CD4-positive, alpha-beta T cell treated with Interleukin-1 beta for 1 hour (primary cell): ENCODE data around the gene NELFA.

ENCODE experiments used
- DNase-seq, 2 donors: peaks; one replicate each; pipeline ENCODE4 v3.0.0-alpha.2; 2020 to 2022

The NELFA gene

DNA sequence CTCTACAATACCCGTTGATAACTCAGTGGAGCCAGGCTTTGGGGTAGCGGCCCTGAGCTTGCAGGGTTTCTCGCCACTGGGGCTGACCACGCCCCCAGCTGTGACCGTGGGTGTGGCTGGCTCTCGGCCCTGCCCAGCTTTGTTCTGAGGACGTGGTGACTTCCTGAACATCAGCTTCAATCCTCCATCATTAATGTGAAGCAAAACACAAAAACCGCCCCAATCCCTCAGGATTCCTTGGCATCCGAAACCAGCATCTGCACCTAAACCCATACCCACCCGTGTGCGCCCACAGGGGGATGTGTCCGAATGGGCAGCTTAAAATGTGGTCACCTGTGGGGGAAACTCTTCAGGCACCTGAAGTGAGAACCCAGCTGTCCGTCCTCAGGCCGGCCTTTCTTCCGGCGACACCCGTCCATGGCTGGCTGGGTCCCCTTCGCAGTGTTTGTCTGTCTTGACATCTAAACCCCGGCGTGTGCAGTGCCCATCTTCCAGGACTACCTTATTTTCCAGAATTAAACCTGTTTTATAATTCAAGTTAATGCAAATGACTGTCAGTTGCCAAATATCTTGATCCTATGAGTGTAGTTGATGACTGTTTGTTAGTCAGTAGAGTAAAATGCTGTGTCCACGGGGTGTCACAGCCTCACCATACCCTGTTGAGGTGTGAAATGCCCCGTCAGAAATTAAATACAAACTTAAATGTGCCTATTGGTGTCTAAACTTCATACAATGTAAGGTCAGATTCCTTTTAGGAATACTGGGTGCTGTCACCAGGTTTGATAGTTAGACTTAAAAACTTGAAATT, 27.3 kb downstream of the NELFA start:
- peak in 1 of 2 donors; percentile 5 for DNase-seq

DNA sequence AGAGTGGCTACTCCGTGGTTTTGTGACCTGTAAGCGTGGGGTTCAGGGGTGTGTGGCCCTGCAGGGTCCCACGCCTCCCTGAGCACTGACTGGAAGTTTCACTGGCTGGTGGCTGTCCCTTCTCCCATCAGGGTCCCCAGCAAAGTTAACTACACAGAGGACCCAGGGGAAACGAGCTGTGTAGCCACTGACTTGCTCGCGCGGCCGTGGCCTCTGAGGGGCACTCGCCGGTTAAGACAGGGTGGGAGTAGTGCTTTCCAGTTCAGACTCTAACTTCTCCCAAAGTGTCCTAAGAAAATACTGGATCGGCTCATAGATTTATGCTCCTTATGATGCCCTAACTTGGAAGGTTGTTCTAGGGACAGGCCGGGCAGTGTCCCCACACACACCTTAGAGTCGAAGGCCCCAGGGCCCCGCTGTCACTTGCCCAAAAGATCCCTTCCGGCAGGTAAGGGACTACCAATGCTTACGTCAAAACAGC, 28.2 kb downstream of the NELFA start:
- DNase-seq: no peak

DNA sequence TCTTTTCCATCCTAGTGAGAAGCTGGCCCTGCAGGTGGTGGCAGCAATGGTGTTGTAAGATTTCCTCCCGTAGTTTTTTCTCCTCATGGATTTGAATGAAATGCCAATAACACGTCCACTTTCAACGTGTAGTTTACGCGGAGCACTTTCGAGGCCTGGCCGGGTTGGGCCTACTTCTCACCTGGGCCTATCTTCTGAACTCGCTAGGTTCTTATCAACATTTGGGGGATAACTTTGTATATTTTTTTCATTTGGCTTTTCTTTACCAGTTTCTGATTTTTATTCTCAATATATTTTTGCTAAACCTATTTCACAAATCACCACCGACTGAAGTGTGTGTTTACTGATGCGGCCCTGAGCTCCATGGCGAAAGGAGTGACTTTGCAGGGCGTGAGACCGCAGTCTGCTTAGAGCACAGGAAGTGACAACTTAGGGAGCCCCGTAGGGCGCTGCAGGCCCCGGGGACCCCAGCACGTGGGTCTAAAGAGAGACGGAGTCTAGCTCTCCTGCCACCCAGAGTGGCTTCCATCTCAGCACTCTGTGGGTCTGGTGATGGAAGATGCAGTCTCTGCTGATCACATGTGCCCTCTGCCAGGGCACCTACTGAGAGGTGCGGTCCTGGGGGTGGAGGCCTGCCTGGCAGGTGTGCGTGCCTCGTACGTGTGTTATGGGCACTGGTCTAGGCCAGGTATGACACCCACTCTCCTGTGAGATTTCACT, 29.1 kb downstream of the NELFA start:
- DNase-seq: no peak

DNA sequence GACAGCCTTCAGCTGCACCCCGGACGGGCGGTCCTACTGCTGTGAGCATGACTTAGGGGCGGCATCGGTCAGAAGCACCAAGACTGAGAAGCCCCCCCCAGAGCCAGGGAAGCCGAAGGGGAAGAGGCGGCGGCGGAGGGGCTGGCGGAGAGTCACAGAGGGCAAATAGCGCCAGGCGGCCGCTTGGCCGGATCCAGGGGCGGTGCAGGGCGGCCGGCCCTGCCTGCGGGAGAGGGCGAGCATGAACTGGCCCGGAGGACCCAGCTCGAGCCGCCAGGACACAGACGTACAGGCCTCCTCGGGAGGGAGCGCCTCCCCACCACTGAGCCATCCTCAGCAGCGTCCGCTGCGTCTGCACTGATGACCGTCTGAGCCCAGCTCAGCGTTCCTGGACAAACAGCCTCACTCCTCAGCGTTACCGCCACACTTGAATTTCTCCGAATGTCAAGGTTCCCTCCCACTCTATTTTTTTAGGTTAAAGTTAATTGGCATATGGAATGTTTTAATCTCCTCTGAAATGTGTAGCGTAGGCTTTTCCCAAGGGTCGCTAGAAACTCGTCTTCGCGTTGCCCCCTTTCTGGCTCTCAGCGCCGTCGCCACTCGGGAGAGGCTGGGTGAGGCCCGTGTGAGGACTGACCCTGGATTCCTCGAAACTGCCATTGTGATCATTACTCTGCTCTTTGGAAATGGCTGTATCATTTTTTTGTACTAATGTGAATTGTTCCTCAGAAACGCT, 29.9 kb downstream of the NELFA start:
- no peak for DNase-seq

DNA sequence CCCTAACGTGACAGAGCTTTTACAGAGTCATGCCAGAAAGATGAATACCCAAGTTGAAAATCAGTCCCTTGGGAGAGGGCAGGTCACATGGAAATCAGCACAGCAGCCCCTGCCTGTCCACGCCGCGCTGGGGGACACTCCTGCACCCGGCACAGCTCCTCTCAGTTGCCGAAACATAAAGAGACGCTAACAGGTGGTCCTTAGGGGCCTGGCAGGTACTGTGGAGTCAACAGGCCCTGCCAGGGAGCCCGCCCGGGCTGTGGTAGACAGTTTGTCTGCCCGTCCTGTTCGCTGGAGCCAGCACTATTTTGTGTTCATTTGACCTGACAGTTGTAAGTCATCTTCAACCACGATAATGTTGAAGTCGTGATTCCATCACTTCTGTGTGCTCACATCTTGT, 30.5 kb downstream of the NELFA start:
- DNase-seq: no peak

DNA sequence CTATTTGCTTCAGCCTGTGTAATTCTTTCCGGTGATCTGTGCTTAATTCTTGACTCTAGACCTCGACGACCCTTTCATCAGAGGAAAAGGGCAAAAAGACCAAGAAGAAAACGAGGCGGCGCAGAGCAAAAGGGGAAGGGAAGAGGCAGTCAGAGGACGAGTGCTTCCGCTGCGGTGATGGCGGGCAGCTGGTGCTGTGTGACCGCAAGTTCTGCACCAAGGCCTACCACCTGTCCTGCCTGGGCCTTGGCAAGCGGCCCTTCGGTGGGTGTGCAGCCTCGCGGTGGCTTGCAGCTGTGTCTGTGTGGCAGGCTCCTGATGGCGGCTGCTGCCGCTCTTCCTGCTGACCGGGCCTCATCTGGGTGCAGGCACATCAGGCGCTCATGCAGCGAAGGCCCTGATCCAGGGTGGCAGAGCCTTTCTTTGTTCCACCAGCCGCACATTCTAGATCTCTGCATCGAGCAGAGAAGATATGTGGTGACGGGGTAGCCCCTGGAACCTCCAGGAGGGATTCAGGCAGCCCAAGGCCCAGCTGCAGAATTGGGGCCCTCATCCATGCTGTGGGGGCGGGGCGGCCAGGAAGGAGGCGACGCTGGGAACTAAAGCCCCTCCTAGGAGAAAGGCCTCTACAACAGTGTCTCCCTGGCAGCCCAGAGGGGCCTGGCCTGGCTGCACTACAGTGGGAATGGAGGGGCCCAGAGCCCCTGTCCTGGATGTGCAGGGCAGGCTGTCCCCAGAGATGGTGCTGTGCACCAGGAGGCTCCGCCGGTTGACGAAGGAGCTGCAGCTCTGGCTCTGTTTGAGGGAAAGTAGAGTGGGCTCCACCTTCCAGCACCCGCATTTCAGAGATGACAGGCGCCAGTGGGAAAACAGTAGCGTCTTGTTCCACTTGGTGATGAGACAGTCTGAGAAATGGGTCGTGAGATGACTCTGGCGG, 32.1 kb downstream of the NELFA start:
- DNase-seq: no peak

DNA sequence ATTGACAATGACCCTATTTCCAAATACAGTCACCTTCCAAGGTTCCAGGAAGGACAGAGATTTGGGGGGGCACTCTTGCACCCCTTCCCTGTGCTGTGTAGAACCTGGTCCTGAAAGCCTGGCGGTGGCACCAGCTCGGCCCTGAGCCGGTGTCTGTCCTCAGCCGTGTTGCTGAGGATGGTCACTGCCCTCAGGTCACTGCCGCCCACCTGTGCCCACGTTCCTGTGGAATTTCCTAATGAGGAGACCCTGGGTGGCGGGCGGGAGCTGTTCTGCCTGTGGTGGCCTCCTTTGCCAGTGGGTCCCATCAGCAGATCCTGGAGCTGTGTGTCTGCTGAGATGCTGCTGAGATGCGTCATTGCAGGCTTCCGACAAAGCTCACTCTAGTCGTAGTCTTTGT, 32.9 kb downstream of the NELFA start:
- DNase-seq: no peak

DNA sequence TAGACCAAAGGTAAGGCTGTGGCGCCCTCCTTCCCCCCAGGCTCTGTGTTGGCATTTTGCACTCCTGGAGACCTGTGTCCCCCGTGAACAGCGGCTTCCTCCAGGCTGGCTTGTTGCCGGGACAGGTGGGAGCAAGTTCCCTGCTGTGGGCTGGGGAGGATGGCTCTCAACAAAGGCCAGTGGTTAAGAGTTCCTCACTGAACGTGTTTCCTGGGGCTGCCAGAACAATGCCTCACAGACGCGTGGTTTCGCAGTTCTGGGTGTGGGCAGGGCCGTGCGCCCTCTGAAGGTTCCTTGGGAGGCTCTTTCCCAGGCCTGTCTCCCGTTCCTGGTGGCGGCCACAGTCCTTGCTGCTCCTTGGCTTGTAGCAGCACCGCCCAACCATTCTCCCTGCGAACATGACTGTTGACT, 33.4 kb downstream of the NELFA start:
- DNase-seq: no peak

DNA sequence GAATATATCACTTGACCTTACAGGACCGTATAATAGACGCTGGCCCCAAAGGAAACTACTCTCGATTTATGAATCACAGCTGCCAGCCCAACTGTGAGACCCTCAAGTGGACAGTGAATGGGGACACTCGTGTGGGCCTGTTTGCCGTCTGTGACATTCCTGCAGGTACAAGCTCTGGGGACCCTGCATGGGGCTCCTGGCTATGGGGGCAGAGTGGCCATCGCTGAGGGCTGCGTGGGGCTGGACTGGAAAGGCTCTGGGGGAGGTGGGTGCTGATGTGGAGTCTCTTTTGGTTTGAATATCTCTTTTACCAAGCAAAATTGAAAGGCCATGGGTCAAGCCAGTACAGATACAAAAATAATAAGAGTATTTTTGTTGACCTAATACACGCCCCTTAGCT, 33.9 kb downstream of the NELFA start:
- DNase-seq: no peak

DNA sequence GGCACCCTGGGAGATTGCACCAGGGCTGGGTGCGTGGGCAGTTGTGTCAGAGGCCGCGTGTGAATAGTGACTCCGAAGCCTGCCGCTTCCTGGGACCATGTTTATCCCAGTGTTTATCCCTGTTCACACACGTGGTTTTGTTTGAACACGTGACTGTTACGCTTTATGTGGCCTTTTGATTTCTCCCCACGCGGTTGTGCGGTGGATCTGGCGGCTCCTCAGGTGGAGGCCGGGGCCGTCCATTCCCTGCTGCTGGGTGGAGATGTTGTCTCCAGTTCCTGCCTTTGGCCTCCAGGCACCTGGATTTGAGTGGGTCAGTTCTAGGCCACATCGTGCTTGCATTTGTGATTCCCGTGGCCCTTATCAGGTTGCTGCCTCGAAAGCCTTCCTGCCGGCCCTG, 35.1 kb downstream of the NELFA start:
- no peak for DNase-seq

DNA sequence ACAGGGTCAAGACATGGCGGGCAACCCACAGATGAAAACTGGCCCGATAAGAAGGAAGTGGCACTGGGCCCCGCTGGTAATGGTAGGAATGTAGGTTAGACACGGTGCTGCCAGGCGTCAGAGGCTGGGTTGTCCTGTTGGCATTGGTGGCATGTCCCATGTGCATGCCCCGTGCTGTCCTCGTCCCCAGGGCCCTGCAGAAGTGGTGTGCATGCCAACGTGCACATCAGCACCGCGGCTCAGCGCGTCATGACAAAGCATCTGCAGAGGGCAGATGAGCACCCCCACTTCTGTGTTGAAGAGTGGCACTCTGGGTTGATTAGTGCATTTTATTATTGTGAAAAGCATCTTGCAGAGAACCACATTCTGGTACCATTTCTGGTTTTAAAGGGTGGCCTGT, 35.6 kb downstream of the NELFA start:
- no peak for DNase-seq

DNA sequence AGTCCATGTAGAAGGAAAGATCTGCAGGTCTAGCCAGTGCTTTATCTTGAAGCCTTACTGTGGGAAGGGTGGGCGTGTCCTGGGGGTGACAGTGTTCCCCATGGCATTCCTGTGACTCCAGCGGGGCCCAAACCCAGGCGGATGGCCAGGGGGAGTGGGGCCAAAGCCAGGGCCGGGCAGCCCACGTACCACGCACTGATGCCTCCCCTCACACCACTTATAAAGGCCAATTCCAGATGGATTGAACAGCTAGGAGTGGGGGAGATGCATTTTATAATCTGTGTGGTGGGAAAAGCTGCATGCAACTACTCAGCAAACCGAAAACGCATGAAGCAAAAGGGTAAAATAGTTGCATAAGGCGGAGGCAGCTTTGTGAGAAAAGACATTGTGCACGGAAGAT, 36.4 kb downstream of the NELFA start:
- no peak for DNase-seq

DNA sequence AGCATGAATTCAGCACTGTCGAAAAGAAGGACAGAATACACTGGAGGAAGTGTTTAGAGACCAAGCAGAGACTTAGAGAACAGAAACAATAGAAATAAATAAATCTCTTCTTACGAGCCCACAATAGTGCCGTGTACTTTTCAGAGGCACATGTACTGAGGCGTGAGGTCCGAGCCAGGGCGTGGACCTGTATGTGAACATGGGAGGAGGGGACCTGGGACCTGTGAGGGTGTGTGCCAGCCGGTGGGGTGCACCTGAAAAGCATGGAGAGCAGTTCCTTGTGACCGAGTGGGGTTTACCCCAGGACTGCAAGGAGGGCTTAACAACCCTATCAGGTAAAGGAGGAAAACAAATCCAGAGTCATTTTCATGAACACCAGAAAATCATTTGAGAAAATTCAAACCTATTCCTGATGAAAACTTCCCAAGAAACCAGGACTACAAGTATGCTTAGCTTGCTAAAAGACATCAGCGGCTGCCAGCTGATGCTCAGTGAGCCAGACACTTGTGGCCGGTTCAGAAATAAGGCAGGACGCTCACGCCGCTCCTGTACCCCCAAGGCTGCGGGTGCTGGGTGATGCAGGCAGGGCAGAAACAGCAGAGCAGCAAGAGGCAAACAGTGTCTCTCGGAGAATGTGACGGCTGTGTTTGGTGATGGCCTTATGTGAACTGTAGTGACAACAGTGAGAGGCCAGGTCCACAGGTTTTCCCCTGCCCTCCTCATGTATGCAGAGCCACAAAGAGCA, 37.1 kb downstream of the NELFA start:
- no peak for DNase-seq

DNA sequence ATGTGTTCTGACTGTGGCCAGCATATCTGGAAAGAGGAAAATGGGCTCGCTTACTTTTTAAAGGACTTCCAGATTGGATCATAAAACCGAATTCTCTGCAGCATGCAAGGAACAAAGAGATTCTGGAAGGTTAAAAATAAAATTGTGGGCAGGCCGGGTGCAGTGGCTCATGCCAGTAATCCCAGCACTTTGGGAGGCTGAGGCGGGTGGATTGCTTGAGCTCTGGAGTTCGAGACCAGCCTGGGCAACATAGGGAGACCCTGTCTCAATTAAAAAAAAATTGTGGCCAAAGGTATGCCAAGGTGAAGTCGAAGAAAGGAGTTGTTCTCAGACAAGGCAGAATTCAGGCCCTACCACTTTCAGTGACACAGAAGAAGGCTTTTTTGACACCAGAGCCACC, 37.8 kb downstream of the NELFA start:
- DNase-seq: no peak

DNA sequence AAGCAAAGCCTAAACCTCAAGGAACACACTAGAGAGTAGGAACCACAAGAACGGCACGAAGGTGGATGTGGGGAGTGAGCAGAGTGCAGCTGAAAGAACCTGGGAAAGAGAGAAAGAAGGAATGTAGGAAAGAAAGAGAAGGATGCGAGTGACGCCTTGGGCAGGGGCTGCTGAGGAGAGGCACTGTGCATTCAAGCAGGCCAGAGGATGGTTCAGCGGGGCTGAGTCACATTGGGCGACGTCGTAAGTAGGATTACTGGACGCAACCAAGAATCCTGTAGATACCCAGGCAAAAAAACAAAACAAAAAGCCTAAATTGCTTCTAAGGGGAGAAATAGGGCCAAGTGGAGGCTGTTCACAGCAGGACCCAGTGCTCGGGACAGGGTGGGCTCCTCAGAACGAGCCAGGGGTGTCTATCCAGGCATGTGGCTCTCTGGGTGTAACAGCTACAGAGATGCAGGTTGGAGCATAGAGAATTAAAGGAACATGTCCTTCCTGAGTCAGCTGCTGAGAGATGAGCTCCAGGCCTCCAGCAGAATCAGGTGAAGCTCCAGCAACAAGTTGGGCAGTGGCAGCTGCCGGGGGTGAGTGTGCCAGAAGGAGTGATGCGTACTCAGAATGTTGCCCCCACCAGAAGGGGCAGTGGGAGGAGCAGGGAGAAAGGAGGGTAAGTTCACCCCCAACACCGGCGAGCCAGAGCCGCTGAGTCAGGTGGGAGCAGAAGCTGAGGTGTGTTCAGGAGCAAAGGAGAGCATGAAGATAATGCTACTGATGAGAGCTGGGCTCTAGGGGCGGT, 38.6 kb downstream of the NELFA start:
- DNase-seq: no peak

DNA sequence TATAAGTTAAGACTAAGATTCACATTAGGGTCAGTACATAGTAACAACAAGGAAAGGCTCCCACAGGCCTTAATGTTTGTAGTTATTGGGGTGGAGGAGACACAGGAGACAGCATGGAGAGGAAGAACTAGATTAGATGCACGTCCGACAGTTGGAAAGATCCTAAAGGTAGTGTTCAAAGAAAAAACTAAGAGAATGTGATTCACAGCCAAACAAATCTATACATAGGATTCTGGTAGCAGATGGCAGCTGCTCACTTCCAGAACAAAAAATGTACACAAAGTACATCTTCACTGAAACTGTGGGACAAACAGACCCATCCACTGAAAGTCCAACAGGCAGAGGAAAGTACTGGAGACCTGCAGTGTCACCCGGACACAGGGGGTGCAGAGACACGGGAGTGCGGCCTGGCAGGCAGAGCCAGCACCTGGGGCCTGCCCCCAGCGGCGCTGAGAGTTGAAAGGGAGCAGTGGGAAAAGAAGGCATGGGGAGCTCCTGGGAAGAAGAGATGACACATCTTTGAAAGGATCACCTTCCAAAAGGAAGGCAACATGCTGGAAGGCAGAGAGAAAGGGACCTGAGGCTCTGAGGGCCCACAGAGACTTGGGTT, 40.0 kb downstream of the NELFA start:
- DNase-seq: no peak

DNA sequence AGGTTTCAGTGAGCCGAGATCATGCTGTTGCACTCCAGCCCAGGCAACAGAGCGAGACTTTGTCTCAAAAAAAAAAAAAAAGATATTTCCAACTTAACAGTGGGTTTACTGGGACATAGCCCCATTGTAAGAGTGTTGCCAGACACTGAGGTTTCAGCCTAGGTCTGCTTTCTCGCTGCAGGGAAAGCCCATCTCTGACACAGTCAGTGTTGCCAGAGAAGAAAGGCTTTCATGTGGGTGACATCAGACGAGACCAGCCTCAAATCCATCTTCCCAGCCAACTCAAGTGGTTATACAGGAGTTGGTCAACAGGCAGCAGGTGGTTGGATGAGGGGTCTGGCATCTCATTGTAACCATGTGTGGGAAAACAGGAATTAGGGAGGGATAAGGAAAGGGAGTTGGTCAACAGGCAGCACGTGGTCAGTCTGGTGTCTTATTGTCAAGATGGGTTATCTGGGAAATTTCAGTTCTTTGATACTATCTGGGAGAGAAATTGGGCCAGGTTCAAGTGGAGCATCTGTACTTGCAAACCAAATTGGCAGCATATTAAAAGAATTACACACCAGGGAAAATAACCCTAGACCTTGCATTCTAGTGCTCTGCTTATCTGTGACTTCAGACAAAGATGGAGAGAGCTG, 41.1 kb downstream of the NELFA start:
- DNase-seq: no peak

DNA sequence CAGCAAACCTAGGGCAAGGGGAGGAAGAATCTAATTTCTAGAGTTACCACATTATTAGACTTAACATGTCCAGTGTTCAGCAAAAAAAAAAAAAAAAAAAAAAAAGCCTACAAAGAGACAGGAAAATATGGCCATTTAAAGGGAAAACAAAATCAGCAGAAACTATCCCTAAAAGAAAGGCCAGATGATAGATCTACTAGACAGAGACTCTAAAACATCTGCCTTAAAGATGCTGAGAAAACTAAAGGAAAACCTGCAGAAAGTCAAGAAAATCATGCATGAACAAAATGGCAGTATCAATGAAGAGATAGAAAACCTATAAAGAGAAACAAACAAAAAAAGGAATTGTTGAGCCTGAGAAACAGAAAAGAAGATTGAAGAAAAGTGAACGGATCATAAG, 43.8 kb downstream of the NELFA start:
- no peak for DNase-seq

DNA sequence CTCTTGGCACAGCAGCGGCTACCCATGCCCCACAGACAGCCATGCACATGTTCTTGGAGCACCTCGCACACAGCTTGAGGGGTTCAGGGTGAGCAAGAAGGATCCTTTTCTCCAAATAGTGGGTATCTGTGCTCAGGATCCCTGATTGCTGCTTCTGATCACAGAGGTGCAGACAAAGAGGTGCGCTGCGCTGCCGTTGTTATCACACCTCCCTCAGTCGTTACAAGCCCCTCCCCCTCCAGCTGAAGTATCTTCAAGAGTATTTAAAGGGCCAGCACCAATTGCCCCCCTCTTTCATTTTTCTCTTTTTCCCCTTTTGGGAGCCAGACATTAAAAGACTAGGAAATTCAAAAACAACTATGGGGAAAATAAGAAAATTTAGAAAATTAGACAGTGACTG, 44.3 kb downstream of the NELFA start:
- DNase-seq: no peak

DNA sequence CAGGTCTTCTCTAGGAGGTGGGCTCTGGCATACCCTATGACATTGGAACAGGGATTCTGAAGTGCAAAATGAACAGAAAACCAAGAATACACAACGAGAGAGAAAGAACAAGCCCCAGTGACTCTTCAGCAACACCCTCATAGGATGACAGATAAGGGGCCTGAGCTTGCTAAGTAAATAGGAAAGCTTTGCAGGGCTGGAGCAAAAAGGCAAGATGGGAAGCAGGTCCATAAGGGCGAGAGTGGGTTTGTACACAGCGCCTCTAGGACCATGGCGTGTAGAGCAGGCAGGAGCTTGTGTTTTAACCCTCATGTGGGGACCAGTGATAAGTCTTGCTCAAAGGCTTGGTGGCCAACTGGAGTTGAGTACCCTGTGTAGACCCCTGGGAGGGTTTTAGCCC, 45.8 kb downstream of the NELFA start:
- no peak for DNase-seq
